Measurements from ENCODE around the gene TLCD5.

- TF ChIP-seq CTCF (IDR thresholded peaks at IDR 0.05) (no peak), POLR2A (IDR thresholded peaks at IDR 0.05) (no peak)
These were observed 19.8 kb upstream of the TLCD5 start for GRCh38 chr11:120305286-120305685.

All from right lobe of liver (tissue), 4 donors.